Smooth muscle cell (in vitro differentiated cells): ENCODE results near the gene EXOC1L. TPM values are rescaled to one million over a fixed set of nuclear protein-coding genes. Genes with fewer than 3 reads are reported as not detected.

ENCODE experiments used
- DNase-seq: peaks from one replicate; lab custom pipeline; 2025; ENCODE audit not compliant: unreplicated experiment; lab: John Stamatoyannopoulos, UW
- H2AFZ ChIP-seq: fragments of 200-600 bp; sonication (generic); 2 replicates; pipeline ENCODE4 v1.6.0; 2016; ENCODE audit warnings: antibody characterized with exemption, low read depth, mild to moderate bottlenecking
- H3F3A ChIP-seq: fragments of 200-600 bp; sonication (generic); 2 replicates; pipeline ENCODE4 v1.6.0; 2017; ENCODE audit warnings: antibody characterized with exemption, low read depth
- H3K27ac ChIP-seq: fragments of 200-600 bp; sonication (generic); 2 replicates; pipeline ENCODE4 v1.5.1; 2016; ENCODE audit warnings: low read depth, mild to moderate bottlenecking
- H3K27me3 ChIP-seq: fragments of 200-600 bp; sonication (generic); 2 replicates; pipeline ENCODE4 v1.6.1; 2016; ENCODE audit warnings: low read depth, mild to moderate bottlenecking
- H3K36me3 ChIP-seq: fragments of 200-600 bp; sonication (generic); 2 replicates; pipeline ENCODE4 v1.5.1; 2016; ENCODE audit warnings: low read depth
- H3K4me1 ChIP-seq: fragments of 200-600 bp; sonication (generic); 2 replicates; pipeline ENCODE4 v1.5.1; 2016; ENCODE audit warnings: low read depth
- H3K4me2 ChIP-seq: fragments of 200-600 bp; sonication (generic); 2 replicates; pipeline ENCODE4 v1.6.0; 2016; ENCODE audit warnings: mild to moderate bottlenecking
- H3K4me3 ChIP-seq: fragments of 200-600 bp; sonication (generic); 2 replicates; pipeline ENCODE4 v1.5.1; 2016; ENCODE audit warnings: mild to moderate bottlenecking
- H3K79me2 ChIP-seq: fragments of 200-600 bp; sonication (generic); 2 replicates; pipeline ENCODE4 v1.6.0; 2016; ENCODE audit warnings: low read depth, mild to moderate bottlenecking
- H3K9ac ChIP-seq: fragments of 200-600 bp; sonication (generic); 2 replicates; pipeline ENCODE4 v1.6.0; 2016; ENCODE audit warnings: low read depth
- H3K9me3 ChIP-seq: fragments of 200-600 bp; sonication (generic); replicated peaks from 2 replicates; pipeline ENCODE4 v1.5.1; 2016; ENCODE audit warnings: low read depth
- H4K20me1 ChIP-seq: fragments of 200-600 bp; sonication (generic); 2 replicates; pipeline ENCODE4 v1.6.0; 2016; ENCODE audit warnings: low read depth
- WGBS: methylation state at CpG from one replicate; pipeline ENCODE4 v1.1.7; 2016; ENCODE audit warnings: low lambda C conversion rate; 5-methylcytosine and 5-hydroxymethylcytosine counted together
- polyA plus RNA-seq: library from polyadenylated mRNA; unstranded; fragments of >200 nt; fragmentation: Nextera tagmentation; extraction: Ambion mirVana; gene quantifications from 2 replicates; pipeline ENCODE4 v1.2.1, GENCODE V29; 2016
- total RNA-seq: library from RNA; depleted of rRNA; stranded (reverse); fragments of >200 nt; gene quantifications from 2 replicates; pipeline ENCODE4 v1.2.3, GENCODE V29; 2014
- TF ChIP-seq, protein P1 (sequence below): fragments of 200-600 bp; sonication (generic); IDR thresholded peaks from 2 replicates; pipeline ENCODE4 v1.5.1; 2017; ENCODE audit warnings: borderline replicate concordance, mild to moderate bottlenecking, antibody characterized with exemption; ENCODE audit not compliant: insufficient read depth, poor library complexity, severe bottlenecking

Gene EXOC1L
- total and polyA plus RNA-seq, 2 experiments from 2014 or later, result not detected

DNA sequence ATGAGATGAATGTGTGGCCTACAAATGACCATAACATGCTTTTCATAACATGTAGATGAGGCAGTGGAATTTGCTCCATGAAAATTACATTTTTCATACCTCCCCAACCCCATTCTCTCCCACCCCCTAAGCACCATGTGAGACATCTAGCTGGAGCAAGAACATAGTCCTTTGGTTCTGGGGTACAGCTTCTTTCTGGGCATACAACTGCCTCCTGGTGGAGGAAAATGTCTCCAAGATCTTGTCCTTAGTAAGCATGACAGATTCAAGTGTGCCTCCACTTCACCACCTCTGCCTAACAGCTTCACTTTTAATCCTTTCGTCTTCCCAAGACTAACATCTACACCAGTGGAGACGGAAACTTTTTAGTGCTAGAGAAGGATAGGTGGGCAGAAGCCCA is 8.0 kb downstream of the EXOC1L start:
- WGBS, result 59% methylated on average over 2 of the region's 2 CpGs
- H2AFZ ChIP-seq, result no peak overlapping the region

GRCh38 chr4:55830048-55830447 is 10.5 kb downstream of the EXOC1L start:
- TF ChIP-seq, protein P1, sequence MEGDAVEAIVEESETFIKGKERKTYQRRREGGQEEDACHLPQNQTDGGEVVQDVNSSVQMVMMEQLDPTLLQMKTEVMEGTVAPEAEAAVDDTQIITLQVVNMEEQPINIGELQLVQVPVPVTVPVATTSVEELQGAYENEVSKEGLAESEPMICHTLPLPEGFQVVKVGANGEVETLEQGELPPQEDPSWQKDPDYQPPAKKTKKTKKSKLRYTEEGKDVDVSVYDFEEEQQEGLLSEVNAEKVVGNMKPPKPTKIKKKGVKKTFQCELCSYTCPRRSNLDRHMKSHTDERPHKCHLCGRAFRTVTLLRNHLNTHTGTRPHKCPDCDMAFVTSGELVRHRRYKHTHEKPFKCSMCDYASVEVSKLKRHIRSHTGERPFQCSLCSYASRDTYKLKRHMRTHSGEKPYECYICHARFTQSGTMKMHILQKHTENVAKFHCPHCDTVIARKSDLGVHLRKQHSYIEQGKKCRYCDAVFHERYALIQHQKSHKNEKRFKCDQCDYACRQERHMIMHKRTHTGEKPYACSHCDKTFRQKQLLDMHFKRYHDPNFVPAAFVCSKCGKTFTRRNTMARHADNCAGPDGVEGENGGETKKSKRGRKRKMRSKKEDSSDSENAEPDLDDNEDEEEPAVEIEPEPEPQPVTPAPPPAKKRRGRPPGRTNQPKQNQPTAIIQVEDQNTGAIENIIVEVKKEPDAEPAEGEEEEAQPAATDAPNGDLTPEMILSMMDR, result no peak
- H3K9me3 ChIP-seq, result no peaks in the 10 kb centered on the region
- H3F3A ChIP-seq, result no peaks in the 10 kb centered on the region
- H3K36me3 ChIP-seq, result no peaks in the 10 kb centered on the region
- H3K27ac ChIP-seq, result no peak overlapping the region
- 78% methylated on average over 3 of the region's 3 CpGs for WGBS
- H3K4me3 ChIP-seq, result no peak overlapping the region
- H4K20me1 ChIP-seq, result no peaks in the 10 kb centered on the region
- H3K27me3 ChIP-seq, result no peaks in the 10 kb centered on the region
- H3K4me2 ChIP-seq, result no peak overlapping the region
- no peaks in the 10 kb centered on the region for H3K79me2 ChIP-seq
- no peak for DNase-seq
- no peak overlapping the region for H2AFZ ChIP-seq
- no peaks in the 10 kb centered on the region for H3K4me1 ChIP-seq
- no peak overlapping the region for H3K9ac ChIP-seq

More for the DNA sequence above, 8.0 kb downstream of the EXOC1L start:
- H3F3A ChIP-seq, result no peaks in the 10 kb centered on the region
- no peak overlapping the region for H3K27ac ChIP-seq
- no peaks in the 10 kb centered on the region for H3K27me3 ChIP-seq
- no peaks in the 10 kb centered on the region for H3K9me3 ChIP-seq
- H3K79me2 ChIP-seq, result no peaks in the 10 kb centered on the region
- H4K20me1 ChIP-seq, result no peaks in the 10 kb centered on the region
- no peak overlapping the region for H3K9ac ChIP-seq
- no peaks in the 10 kb centered on the region for H3K36me3 ChIP-seq
- no peak overlapping the region for H3K4me2 ChIP-seq
- no peaks in the 10 kb centered on the region for H3K4me1 ChIP-seq
- no peak for DNase-seq
- TF ChIP-seq, protein P1, result no peak
- H3K4me3 ChIP-seq, result no peak overlapping the region

DNA sequence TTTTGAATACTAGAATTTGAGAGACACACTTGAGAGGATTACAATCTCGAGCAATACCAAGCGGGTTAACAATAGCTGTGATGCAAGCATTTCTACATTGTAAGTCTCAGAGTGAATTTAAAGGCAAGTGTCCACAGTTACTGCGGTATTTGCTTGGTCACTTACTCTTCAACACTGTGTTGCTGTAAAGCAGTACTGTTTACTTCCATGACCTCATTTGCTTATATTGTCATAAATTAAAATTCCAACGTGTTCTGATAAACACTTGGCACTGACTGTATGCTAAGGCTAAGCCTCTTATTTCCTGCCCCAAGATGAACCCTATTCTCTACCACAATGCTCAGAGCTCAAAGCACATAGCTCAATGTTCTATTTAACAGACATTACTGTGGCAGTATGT is 11.1 kb downstream of the EXOC1L start:
- no peak overlapping the region for H3K27ac ChIP-seq
- no peaks in the 10 kb centered on the region for H3K4me1 ChIP-seq
- H3K79me2 ChIP-seq, result no peaks in the 10 kb centered on the region
- TF ChIP-seq, protein P1, result no peak
- H2AFZ ChIP-seq, result no peak overlapping the region
- H3K4me3 ChIP-seq, result no peak overlapping the region
- no peak overlapping the region for H3K9ac ChIP-seq
- 66% methylated on average over 4 of the region's 4 CpGs for WGBS
- no peak overlapping the region for H3K4me2 ChIP-seq
- no peaks in the 10 kb centered on the region for H3K9me3 ChIP-seq
- no peaks in the 10 kb centered on the region for H3F3A ChIP-seq
- H3K27me3 ChIP-seq, result no peaks in the 10 kb centered on the region
- no peaks in the 10 kb centered on the region for H4K20me1 ChIP-seq
- H3K36me3 ChIP-seq, result no peaks in the 10 kb centered on the region
- no peak for DNase-seq

DNA sequence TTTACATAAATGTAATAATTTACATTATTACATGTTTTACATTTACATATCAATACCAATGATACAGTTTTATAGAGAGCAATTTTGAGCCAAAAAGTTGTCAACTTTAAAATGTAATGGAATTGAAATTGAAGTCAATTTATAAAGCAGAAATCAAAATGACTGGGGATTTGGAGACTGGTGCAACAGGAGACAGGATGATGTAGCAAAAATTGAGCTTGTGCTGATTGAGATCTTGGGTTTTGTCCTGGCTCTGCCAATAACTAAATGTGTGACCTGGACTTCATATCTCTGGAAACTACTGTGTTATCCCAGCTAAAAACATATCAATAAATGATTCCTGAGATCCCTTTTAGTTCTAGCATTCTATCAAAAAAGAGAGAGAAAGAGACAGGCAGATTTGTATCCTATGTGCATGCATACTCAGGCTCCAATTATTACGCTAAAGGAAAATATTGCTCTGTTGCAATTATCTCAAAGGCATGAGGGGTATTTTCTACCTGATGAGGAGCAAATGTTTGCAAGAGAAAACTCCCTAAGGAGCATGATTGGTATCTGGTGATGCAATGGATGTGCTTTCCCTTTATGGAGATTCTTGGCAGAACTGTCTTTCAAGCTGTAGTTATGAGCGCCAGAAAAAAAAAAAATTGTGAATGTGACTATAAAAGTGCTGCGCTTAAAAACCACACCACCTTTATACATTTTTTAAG is 14.7 kb downstream of the EXOC1L start:
- Histone ChIP-seq H3K4me3 (no peak overlapping the region), H4K20me1 (no peaks in the 10 kb centered on the region), H2AFZ (no peak overlapping the region), H3K4me1 (no peaks in the 10 kb centered on the region), H3K9me3 (peaks cover 5% of the 10 kb centered on the region), H3K36me3 (no peaks in the 10 kb centered on the region), H3K27me3 (no peaks in the 10 kb centered on the region), H3K4me2 (no peak overlapping the region), H3K9ac (no peak overlapping the region), H3K27ac (no peak overlapping the region), H3F3A (no peaks in the 10 kb centered on the region), H3K79me2 (no peaks in the 10 kb centered on the region)
- 84% methylated on average over 3 of the region's 3 CpGs for WGBS
- DNase-seq, result no peak
- TF ChIP-seq, protein P1, result no peak
